NK-92 treated with Interleukin-12 subunit alpha and Interleukin-12 subunit beta, amount 100 ng/mL, for 24 hours (cell line): ENCODE measurements around the gene IGF2BP2.
"Not testable (repeated sequence)": the region's sequence is repeated elsewhere in the genome, so short reads cannot be mapped to it uniquely, and the experiment has no call there.

Experiments
- DNase-seq: peaks from one replicate; lab custom pipeline; 2025; lab: John Stamatoyannopoulos, UW

The IGF2BP2 gene

GRCh38 chr3:185639632-185640206 is 185.1 kb downstream of the IGF2BP2 start:
- no peak for DNase-seq

- not testable (repeated sequence) for DNase-seq
These were observed 186.2 kb downstream of the IGF2BP2 start for GRCh38 chr3:185638651-185639050.

GRCh38 chr3:185637388-185637787 is 187.5 kb downstream of the IGF2BP2 start:
- DNase-seq, result no peak

GRCh38 chr3:185632996-185633395 is 191.8 kb downstream of the IGF2BP2 start:
- DNase-seq, result no peak

- no peak for DNase-seq
These were observed 193.2 kb downstream of the IGF2BP2 start for GRCh38 chr3:185631508-185632206.

DNA sequence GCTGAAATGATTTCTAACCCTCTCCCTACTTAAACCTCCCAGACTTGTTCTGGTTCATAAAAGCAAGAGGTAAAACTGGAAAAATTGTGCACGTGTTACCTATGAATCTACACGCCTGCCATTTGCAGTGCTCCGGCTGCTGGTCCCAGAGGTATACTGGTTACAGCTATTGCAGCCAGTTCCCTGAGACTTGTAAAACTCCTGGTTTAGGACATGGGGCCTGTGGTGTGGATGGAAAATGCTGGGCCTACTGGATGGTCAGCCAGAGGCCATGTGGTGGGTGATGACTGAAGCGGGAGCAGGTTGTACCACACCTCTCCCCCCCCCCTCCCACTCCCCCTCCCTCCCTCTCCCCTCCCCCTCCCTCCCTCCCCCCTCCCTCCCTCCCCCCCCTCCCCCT is 193.7 kb downstream of the IGF2BP2 start:
- DNase-seq, result no peak

- DNase-seq, result no peak
These were observed 194.6 kb downstream of the IGF2BP2 start for GRCh38 chr3:185630182-185630622.

DNA sequence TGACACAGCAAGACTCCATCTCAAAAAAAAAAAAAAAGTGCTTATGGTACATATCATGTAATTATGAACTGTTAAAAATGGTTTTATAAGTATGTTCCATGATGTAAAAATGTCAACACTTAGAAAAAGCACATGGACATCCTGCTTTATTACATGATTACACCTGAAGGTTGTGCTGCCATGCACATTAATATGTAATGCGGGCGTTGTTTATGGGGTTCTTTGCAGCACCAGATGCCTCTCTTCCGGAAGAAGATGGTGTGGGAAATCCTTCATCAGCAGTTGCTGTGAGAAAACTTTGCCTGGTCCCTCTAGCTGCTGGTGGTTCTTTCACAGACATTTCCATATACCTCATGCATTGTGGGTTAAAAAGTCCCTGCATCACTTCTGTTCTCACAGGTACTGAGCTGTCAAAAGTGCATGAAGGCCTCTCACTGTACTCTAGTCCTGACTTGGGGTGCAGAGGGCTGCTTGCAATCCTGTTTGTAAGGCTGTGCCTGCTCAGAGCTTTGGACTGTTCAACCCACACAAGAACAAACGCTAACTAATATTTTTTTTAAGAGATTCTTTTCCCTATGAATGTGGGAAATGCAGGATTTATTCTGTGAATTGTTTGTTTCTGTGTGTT is 195.2 kb downstream of the IGF2BP2 start:
- DNase-seq, result no peak

DNA sequence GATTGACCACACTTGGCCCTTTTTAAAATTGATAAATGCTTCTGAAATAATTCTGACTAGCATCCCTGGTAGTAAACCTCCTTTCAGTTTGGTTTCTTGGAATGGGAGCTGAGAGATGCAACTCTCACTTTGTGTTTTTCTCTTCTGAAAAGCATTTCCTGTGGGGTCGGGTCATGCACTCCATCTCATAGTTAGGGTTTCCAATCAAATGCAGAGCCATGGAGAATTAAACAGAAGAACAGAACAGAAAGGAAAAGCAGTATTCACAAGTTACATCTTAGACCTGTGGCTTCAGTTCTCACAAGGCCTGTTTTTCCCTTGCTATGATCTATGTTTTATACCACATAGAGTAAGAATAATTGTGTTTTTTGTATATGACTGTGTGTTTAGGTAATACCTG is 199.1 kb downstream of the IGF2BP2 start:
- DNase-seq, result no peak

- no peak for DNase-seq
These were observed 200.7 kb downstream of the IGF2BP2 start for GRCh38 chr3:185623939-185624665.

DNA sequence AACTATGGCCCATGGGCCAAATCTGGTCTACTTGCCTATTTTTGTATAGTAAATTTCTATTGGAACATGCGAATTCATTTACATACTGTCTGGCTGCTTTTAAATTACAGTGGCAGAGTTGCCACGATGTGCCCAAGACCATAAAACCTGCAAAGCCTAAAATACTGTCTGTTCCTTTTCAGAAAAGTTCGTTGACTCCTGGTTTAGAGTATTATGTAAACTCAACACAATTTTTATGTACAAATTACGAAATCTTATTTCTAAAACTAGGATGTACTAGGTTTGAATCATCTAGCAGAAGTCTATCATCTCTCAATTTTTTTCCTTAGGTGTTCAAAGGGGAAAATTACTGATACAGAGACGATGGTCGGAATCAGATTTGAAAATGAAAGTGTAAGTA is 211.8 kb downstream of the IGF2BP2 start:
- DNase-seq, result no peak

DNA sequence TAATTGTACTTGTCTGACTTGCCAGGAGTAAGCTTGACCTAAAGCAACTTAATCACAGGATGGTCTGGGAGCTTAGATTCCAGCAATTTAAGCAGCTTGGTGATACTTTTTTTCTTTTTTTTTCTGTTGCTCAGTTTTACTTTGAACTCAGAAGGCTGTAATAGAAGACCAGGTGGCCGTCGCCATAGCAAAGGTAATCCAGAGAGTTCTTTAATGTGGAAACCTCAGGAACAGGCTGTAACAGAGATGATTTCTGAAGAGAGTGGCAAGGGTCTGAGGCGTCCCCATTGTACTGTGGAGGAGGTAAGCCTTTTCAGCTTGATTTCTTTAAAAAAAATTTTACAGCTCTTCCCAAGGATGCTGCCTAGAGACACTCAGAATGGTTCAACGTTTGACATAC is 218.6 kb downstream of the IGF2BP2 start:
- DNase-seq, result no peak

GRCh38 chr3:185605566-185605965 is 219.3 kb downstream of the IGF2BP2 start:
- no peak for DNase-seq

DNA sequence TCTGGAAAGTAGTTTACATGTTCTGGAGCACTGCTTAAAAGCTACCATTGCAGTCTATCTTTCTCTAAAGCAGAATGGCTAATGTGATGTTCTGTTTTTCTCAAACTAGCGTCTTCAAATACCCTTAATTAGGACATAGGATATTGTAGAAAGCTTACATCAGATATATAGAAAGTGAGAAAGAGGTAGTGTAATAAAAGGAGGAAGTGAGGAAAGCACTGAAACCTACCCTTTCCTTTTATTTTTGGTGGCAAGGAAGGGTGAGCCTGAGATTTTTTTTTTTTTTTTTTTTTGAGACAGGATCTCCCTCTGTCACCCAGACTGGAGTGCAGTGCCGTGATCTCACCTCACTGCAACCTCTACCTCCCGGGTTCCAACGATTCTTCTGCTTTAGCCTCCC is 229.3 kb downstream of the IGF2BP2 start:
- DNase-seq, result no peak

- no peak for DNase-seq
These were observed 230.8 kb downstream of the IGF2BP2 start for GRCh38 chr3:185594073-185594472.
